NB4 (cell line): ENCODE data around the gene ARHGAP15.

ENCODE experiments used
- DNase-seq: peaks from one replicate; pipeline ENCODE4 v3.0.0; 2010; ENCODE audit warnings: low read depth
- H3K4me3 ChIP-seq: one replicate; pipeline ENCODE4 v1.5.1; 2011; ENCODE audit warnings: mild to moderate bottlenecking, low read depth, low read length, moderate library complexity
- CTCF ChIP-seq: IDR thresholded peaks from one replicate; pipeline ENCODE4 v1.5.1; 2012; ENCODE audit warnings: low read depth, low read length
- MAX ChIP-seq: IDR thresholded peaks from 2 replicates; pipeline ENCODE4 v1.6.1; 2011; ENCODE audit warnings: low read depth, low read length
- MYC ChIP-seq: IDR thresholded peaks from 2 replicates; pipeline ENCODE4 v1.6.1; 2011; ENCODE audit warnings: low read depth, low read length
- POLR2A ChIP-seq: IDR thresholded peaks from 2 replicates; pipeline ENCODE4 v1.6.1; 2011; ENCODE audit warnings: mild to moderate bottlenecking; ENCODE audit not compliant: insufficient read length; ENCODE audit errors: extremely low read depth

ARHGAP15 gene

GRCh38 chr2:143477714-143478443, 348.7 kb downstream of the ARHGAP15 start:
- no peak for TF ChIP-seq CTCF
- no peak for TF ChIP-seq MAX
- no peak for TF ChIP-seq POLR2A
- TF ChIP-seq MYC: no peak
- DNase-seq: peak; percentile 11
- no peak overlapping the region for H3K4me3 ChIP-seq

- no peak for DNase-seq
- no peak overlapping the region for H3K4me3 ChIP-seq
- TF ChIP-seq MYC (no peak), CTCF (no peak), POLR2A (no peak), MAX (no peak)
These were observed 350.9 kb downstream of the ARHGAP15 start for GRCh38 chr2:143480086-143480485.

GRCh38 chr2:143480601-143481236, 351.5 kb downstream of the ARHGAP15 start:
- no peak overlapping the region for H3K4me3 ChIP-seq
- peak; percentile 44 for DNase-seq
- no peak for TF ChIP-seq POLR2A
- TF ChIP-seq MYC: no peak
- TF ChIP-seq CTCF: no peak
- no peak for TF ChIP-seq MAX

- no peak for DNase-seq
- no peak overlapping the region for H3K4me3 ChIP-seq
- TF ChIP-seq MYC (no peak), POLR2A (no peak), MAX (no peak), CTCF (no peak)
These were observed 352.0 kb downstream of the ARHGAP15 start for GRCh38 chr2:143481237-143481623.

GRCh38 chr2:143481733-143482132, 352.5 kb downstream of the ARHGAP15 start:
- no peak overlapping the region for H3K4me3 ChIP-seq
- no peak for TF ChIP-seq CTCF
- no peak for DNase-seq
